Gastrocnemius medialis (tissue), 4 donors: ENCODE data around the gene CDAN1. TPM values are rescaled to one million over a fixed set of nuclear protein-coding genes. Genes with fewer than 3 reads are reported as not detected.

ENCODE experiments used
- ATAC-seq, 2 donors: fragments of 150-250 bp; one replicate each; pipeline ENCODE4 v1.9.1; 2016
- DNase-seq, 2 donors: peaks; one replicate each; pipeline ENCODE4 v3.0.0-alpha.2; 2019
- H3K27ac ChIP-seq, 4 donors: fragments of 200-600 bp; sonication (generic); 1 replicate in 1 of 4; 2 replicates in 3 of 4; pipeline ENCODE4 v1.5.1; 2016 to 2018; ENCODE audit warnings: mild to moderate bottlenecking in 2 of 4, moderate library complexity in 1 of 4
- H3K27me3 ChIP-seq, 3 donors: fragments of 200-600 bp; sonication (generic) in 2 of 3; 1 replicate in 1 of 3; 2 replicates in 2 of 3; pipeline versions ENCODE4 v1.5.1 to v1.6.0; 2016 to 2019; ENCODE audit warnings: mild to moderate bottlenecking in 1 of 3, moderate library complexity in 1 of 3
- H3K36me3 ChIP-seq, 2 donors: fragments of 200-600 bp; sonication (generic) in 1 of 2; one replicate each; pipeline ENCODE4 v1.5.1; 2017 to 2018
- H3K4me1 ChIP-seq, 2 donors: fragments of 200-600 bp; sonication (generic) in 1 of 2; one replicate each; pipeline ENCODE4 v1.5.1; 2016 to 2017; ENCODE audit warnings: mild to moderate bottlenecking in 2 of 2
- H3K4me3 ChIP-seq, 4 donors: fragments of 200-600 bp; sonication (generic) in 3 of 4; 1 replicate in 1 of 4; 2 replicates in 3 of 4; pipeline ENCODE4 v1.5.1; 2016 to 2019; ENCODE audit warnings: mild to moderate bottlenecking in 2 of 4
- H3K9me3 ChIP-seq, 3 donors: fragments of 200-600 bp; sonication (generic) in 2 of 3; 1 replicate in 1 of 3; 2 replicates in 2 of 3; pipeline ENCODE4 v1.5.1; 2016 to 2019
- POLR2A ChIP-seq, 2 donors: fragments of 450-650 bp; IDR thresholded peaks; one replicate each; pipeline ENCODE4 v1.6.1; 2017; ENCODE audit warnings: antibody characterized with exemption in 2 of 2, mild to moderate bottlenecking in 2 of 2, moderate library complexity in 2 of 2
- in situ Hi-C, 4 donors: fragments of 200-750 bp; cut with MboI; loops; one replicate each; pipeline versions ENCODE4 v1.15.0 to v1.8.0; 2017; ENCODE audit warnings: low sequenced_read_pairs in 4 of 4
- intact Hi-C: fragments of 100-400 bp; cut with DNase I; formaldehyde crosslinking; loops from one replicate; pipeline ENCODE4 v1.15.1; 2023; ENCODE audit warnings: low total_unique reads
- total RNA-seq, 4 donors: library from RNA; depleted of rRNA; stranded (reverse); fragments of >200 nt; gene quantifications; one replicate each; pipeline versions ENCODE4 v1.1.0 to v1.2.3, GENCODE V29; 2016
- TF ChIP-seq, protein P1 (sequence below), 5 experiments: fragments of 450-650 bp in 3 of 5; fragments of 200-600 bp in 2 of 5; sonication (generic) in 2 of 5; IDR thresholded peaks in 4 of 5; conservative IDR thresholded peaks in 1 of 5; 1 replicate in 4 of 5; 2 replicates in 1 of 5; pipeline ENCODE4 v1.5.1; 2016 to 2019; ENCODE audit warnings: antibody characterized with exemption in 5 of 5, mild to moderate bottlenecking in 3 of 5, moderate library complexity in 3 of 5

Gene CDAN1
- total RNA-seq, 4 donors from 2014 or later = 4.2 to 5.9 (median 5.1) TPM

DNA sequence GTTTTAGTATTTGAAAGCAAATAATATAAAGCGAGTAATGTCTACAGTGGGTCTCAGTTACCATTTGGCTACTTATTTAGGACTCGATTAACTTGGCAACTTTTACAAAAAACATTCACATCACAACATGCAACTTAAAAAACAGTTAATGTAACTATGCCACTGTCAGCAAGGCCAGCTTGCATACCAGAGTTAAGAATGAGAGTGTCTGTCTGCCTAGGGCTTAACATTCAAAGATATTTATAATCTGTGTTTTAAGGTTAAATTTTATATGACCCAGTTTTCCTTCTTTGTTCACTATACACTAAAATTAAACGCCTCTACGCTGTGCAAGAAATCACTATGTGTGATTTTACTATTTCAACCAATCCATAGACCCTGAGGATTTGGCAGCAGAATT is 5.2 kb upstream of the CDAN1 start:
- Histone ChIP-seq H3K4me3 (no peak overlapping the region), H3K27ac (no peak overlapping the region), H3K36me3 (peaks cover 0 to 8% of the 10 kb centered on the region in 2 donors), H3K9me3 (no peaks in the 10 kb centered on the region), H3K27me3 (no peaks in the 10 kb centered on the region), H3K4me1 (peaks cover 16 to 18% of the 10 kb centered on the region in 2 donors)
- in situ Hi-C loops (no loop called here), intact Hi-C loops (loop anchor here (10.0 kb wide), 1 partner anchor 427 kb away; no protein-coding TSS in a partner anchor)
- no peak for DNase-seq
- TF ChIP-seq, protein P1, sequence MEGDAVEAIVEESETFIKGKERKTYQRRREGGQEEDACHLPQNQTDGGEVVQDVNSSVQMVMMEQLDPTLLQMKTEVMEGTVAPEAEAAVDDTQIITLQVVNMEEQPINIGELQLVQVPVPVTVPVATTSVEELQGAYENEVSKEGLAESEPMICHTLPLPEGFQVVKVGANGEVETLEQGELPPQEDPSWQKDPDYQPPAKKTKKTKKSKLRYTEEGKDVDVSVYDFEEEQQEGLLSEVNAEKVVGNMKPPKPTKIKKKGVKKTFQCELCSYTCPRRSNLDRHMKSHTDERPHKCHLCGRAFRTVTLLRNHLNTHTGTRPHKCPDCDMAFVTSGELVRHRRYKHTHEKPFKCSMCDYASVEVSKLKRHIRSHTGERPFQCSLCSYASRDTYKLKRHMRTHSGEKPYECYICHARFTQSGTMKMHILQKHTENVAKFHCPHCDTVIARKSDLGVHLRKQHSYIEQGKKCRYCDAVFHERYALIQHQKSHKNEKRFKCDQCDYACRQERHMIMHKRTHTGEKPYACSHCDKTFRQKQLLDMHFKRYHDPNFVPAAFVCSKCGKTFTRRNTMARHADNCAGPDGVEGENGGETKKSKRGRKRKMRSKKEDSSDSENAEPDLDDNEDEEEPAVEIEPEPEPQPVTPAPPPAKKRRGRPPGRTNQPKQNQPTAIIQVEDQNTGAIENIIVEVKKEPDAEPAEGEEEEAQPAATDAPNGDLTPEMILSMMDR (IDR thresholded peaks at IDR 0.05 in 4 of 5, conservative IDR thresholded peaks at IDR 0.05 in 1 of 5) = no peak
- no peak for TF ChIP-seq POLR2A (IDR thresholded peaks at IDR 0.05)
- no peak for ATAC-seq

DNA sequence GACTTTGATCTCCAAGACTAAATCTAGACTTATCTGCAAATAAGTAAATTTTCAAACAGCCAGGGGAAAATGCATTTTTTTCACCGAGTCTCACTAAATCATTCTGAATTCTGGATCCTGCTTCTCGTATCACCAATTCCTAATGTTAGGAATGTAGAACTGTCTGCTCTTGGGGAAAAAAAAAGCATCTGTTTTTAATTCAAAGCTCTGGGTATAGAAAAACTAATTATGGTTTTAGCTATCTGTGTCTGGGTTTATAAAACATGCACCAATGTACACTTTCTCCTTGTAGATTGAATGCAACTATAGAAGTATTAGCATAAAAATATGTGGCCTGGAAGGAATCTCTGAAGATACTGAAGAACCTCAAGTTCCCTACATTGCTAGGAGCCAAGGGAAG is 4.8 kb upstream of the CDAN1 start:
- Histone ChIP-seq H3K27me3 (no peaks in the 10 kb centered on the region), H3K27ac (no peak overlapping the region), H3K4me3 (no peak overlapping the region), H3K9me3 (no peaks in the 10 kb centered on the region), H3K4me1 (peaks cover 16 to 18% of the 10 kb centered on the region in 2 donors), H3K36me3 (peaks cover 0 to 8% of the 10 kb centered on the region in 2 donors)
- intact Hi-C loops (loop anchor here (10.0 kb wide), 1 partner anchor 427 kb away; no protein-coding TSS in a partner anchor), in situ Hi-C loops (no loop called here)
- ATAC-seq = no peak
- no peak for DNase-seq
- TF ChIP-seq, protein P1 (IDR thresholded peaks at IDR 0.05 in 4 of 5, conservative IDR thresholded peaks at IDR 0.05 in 1 of 5) = no peak
- no peak for TF ChIP-seq POLR2A (IDR thresholded peaks at IDR 0.05)

DNA sequence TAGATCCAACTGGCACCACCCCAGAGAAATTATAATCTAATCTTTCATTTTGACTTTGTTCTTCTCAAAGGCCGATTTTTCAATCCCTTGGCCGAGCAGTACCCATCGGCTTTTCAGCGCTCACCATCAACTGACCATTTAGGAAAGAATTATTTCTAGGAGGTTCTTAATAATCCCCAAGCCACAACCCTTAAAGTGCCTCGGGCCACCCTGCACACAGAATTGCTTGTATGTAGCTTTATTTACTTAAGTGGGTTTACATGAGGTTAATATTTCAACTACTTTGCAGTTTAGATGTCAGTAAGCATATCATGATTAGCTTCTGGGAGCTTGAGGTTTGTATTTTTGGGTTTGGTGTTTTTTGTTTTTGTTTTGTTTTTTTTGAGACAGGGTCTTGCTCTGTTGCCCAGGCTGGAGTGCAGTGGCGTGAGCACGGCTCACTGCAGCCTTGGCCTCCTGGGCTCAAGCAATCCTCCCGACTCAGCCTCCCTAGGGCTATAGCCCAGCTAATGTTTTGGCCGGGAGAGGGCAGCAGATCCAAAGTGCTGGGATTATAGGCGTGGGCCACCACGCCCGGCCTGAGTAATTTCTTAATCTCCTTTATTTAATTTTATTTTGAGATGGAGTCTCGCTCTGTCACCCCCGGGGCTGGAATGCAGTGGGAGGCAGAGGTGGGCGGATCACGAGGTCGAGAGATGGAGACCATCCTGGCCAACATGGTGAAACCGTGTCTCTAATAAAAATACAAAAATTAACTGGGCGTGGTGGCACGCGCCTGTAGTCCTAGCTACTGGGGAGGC is 801 bp upstream of the CDAN1 start:
- ATAC-seq = no peak
- TF ChIP-seq POLR2A (IDR thresholded peaks at IDR 0.05) = no peak
- TF ChIP-seq, protein P1 (IDR thresholded peaks at IDR 0.05 in 4 of 5, conservative IDR thresholded peaks at IDR 0.05 in 1 of 5) = no peak
- peak overlapping the region; percentile 61 to 90 (median 72) for H3K4me3 ChIP-seq
- H3K36me3 ChIP-seq = peaks cover 0 to 27% of the 10 kb centered on the region in 2 donors
- no peaks in the 10 kb centered on the region for H3K9me3 ChIP-seq
- DNase-seq = no peak
- peak overlapping the region; percentile 85 to 96 (median 93) for H3K27ac ChIP-seq
- no peaks in the 10 kb centered on the region for H3K27me3 ChIP-seq
- H3K4me1 ChIP-seq = peaks cover 20 to 23% of the 10 kb centered on the region in 2 donors
- in situ Hi-C loops (no loop called here), intact Hi-C loops (loop anchor here (2.0 kb wide), 1 partner anchor 183 kb away; the partner anchor contains the start of gene TTBK2)

DNA sequence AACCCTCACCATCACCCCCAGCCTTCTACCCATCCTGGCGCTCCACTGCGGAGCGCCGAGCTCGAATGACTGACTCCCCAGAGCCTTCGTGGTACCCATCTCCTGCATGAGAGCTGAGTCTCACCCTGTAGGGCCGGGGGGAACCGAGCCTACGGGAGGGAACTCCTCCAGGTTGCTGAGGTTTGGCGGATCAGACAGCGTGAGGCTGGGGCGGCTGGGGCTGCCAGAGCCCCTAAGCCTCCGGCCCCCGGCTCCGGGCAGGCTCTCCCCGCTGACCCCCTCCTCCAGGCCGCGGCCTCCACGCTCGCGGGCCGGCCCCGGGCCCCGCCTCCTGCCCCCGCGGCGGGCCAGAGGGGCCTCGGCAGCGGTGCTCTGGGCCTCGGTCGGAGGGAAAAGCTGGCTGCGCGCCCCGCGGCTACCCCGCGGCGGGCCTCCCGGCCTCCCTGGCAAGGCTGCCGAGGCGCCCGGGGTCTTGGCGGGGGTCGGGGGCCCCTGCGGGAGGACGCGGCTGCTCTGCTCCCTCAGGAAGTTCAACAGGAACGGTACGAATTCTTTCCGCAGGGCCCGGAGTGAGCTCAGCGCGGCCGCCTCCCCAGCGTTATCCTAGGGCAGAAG is 643 bp downstream of the CDAN1 start:
- no peaks in the 10 kb centered on the region for H3K27me3 ChIP-seq
- no peak for DNase-seq
- H3K9me3 ChIP-seq = no peaks in the 10 kb centered on the region
- ATAC-seq = peak; percentile 18 to 19
- TF ChIP-seq, protein P1 (IDR thresholded peaks at IDR 0.05 in 4 of 5, conservative IDR thresholded peaks at IDR 0.05 in 1 of 5) = no peak
- no peak for TF ChIP-seq POLR2A (IDR thresholded peaks at IDR 0.05)
- in situ Hi-C loops = no loop called here
- peak overlapping the region; percentile 61 to 90 (median 72) for H3K4me3 ChIP-seq
- H3K27ac ChIP-seq = peak overlapping the region; percentile 85 to 96 (median 93)
- H3K36me3 ChIP-seq = peaks cover 0 to 41% of the 10 kb centered on the region in 2 donors
- intact Hi-C loops = loop anchor here (2.0 kb wide), 1 partner anchor 185 kb away; the partner anchor contains the start of gene TTBK2
- peaks cover 11 to 15% of the 10 kb centered on the region in 2 donors for H3K4me1 ChIP-seq
